PFSK-1 (cell line): ENCODE results near the gene PER1.

Experiments used
- FOXP2 ChIP-seq: optimal IDR thresholded peaks from 2 replicates; pipeline ENCODE3; 2011; ENCODE audit warnings: borderline replicate concordance, control low read depth, inconsistent platforms; ENCODE audit not compliant: insufficient read depth; ENCODE audit errors: extremely low read length, extremely low read depth
- POLR2AphosphoS5 ChIP-seq: IDR thresholded peaks from 2 replicates; pipeline ENCODE4 v1.6.1; 2012; ENCODE audit warnings: low read depth, mild to moderate bottlenecking, control low read depth, low read length, moderate library complexity
- REST ChIP-seq, 2 experiments: IDR thresholded peaks; 2 replicates each; pipeline versions ENCODE4 v1.6.1 to v1.8.0; 2011 to 2012; ENCODE audit warnings: low read depth in 2 of 2, low read length in 2 of 2, control low read depth in 1 of 2, inconsistent platforms in 1 of 2, mild to moderate bottlenecking in 1 of 2, moderate library complexity in 1 of 2; ENCODE audit not compliant: insufficient read depth in 1 of 2
- SIN3A ChIP-seq: IDR thresholded peaks from 2 replicates; pipeline ENCODE4 v1.6.1; 2012; ENCODE audit warnings: mild to moderate bottlenecking, low read length, moderate library complexity, borderline replicate concordance; ENCODE audit not compliant: insufficient read depth
- TAF1 ChIP-seq: IDR thresholded peaks from 2 replicates; pipeline ENCODE4 v1.6.1; 2012; ENCODE audit warnings: low read length, control low read depth, borderline replicate concordance; ENCODE audit not compliant: insufficient read depth

The PER1 gene

GRCh38 chr17:8101721-8102120 is 50.5 kb downstream of the PER1 start:
- TF ChIP-seq FOXP2 (no peak), POLR2AphosphoS5 (no peak), TAF1 (no peak), SIN3A (no peak), REST (IDR thresholded peaks at IDR 0.05; ENCODE audit: insufficient read depth in 1 of 2, low read depth in 2 of 2, low read length in 2 of 2) (no peak)

GRCh38 chr17:8100763-8101162 is 51.4 kb downstream of the PER1 start:
- TF ChIP-seq FOXP2 (no peak), REST (IDR thresholded peaks at IDR 0.05; ENCODE audit: insufficient read depth in 1 of 2, low read depth in 2 of 2, low read length in 2 of 2) (no peak), POLR2AphosphoS5 (no peak), TAF1 (no peak), SIN3A (no peak)

GRCh38 chr17:8100111-8100510 is 52.1 kb downstream of the PER1 start:
- TF ChIP-seq SIN3A (no peak), POLR2AphosphoS5 (no peak), REST (IDR thresholded peaks at IDR 0.05; ENCODE audit: insufficient read depth in 1 of 2, low read depth in 2 of 2, low read length in 2 of 2) (no peak), TAF1 (no peak), FOXP2 (no peak)

- TF ChIP-seq REST (IDR thresholded peaks at IDR 0.05; ENCODE audit: insufficient read depth in 1 of 2, low read depth in 2 of 2, low read length in 2 of 2) = no peak
- no peak for TF ChIP-seq SIN3A
- no peak for TF ChIP-seq TAF1
- TF ChIP-seq POLR2AphosphoS5 = no peak
- TF ChIP-seq FOXP2 = no peak
Measured at GRCh38 chr17:8096541-8096940, 55.7 kb downstream of the PER1 start.

- TF ChIP-seq SIN3A = no peak
- TF ChIP-seq FOXP2 = no peak
- TF ChIP-seq TAF1 = no peak
- TF ChIP-seq REST (IDR thresholded peaks at IDR 0.05; ENCODE audit: insufficient read depth in 1 of 2, low read depth in 2 of 2, low read length in 2 of 2) = no peak
- no peak for TF ChIP-seq POLR2AphosphoS5
Measured at GRCh38 chr17:8095361-8095760, 56.8 kb downstream of the PER1 start.
